IMR-90 (cell line): ENCODE measurements around the gene FAM209B. TPM values are rescaled to one million over a fixed set of nuclear protein-coding genes. Genes with fewer than 3 reads are reported as not detected.

Experiments used
- ATAC-seq: fragments of 200-7000 bp; cut with Tn5 transposase; 2 replicates; pipeline ENCODE4 v1.9.1; 2020; ENCODE audit warnings: low read depth, mild to moderate bottlenecking, moderate library complexity
- BruUV-seq: library from RNA; stranded (reverse); fragments of 400-500 nt; replicated peaks from 2 replicates; lab custom pipeline; 2021; lab: Mats Ljungman, UMichigan
- CTCF ChIA-PET: fragments of 300-600 bp; formaldehyde crosslinking; extraction: SDS; loops from one replicate; lab custom pipeline; 2021; ENCODE audit warnings: antibody characterized with exemption; lab: Yijun Ruan, JAX
- POLR2A ChIA-PET: fragments of 300-600 bp; sonication (Branson Sonifier 250); formaldehyde crosslinking; loops from one replicate; lab custom pipeline; 2022; ENCODE audit warnings: antibody characterized with exemption; ENCODE audit not compliant: unreplicated experiment; lab: Charles Lee
- DNase-seq: peaks from one replicate; pipeline ENCODE4 v3.0.0; 2013
- H2AFZ ChIP-seq: replicated peaks from 2 replicates; pipeline ENCODE3; 2013; ENCODE audit warnings: low read length, mild to moderate bottlenecking; ENCODE audit not compliant: poor library complexity
- H2AK5ac ChIP-seq: 2 replicates; pipeline ENCODE4 v1.6.1; 2013; ENCODE audit warnings: low read depth, low read length, inconsistent platforms
- H2AK9ac ChIP-seq: replicated peaks from 2 replicates; pipeline ENCODE3; 2013; ENCODE audit warnings: mild to moderate bottlenecking, low read depth, low read length, moderate library complexity; ENCODE audit not compliant: poor library complexity
- H2BK120ac ChIP-seq: 2 replicates; pipeline ENCODE4 v1.6.1; 2013; ENCODE audit warnings: low read depth, low read length, inconsistent platforms
- H2BK15ac ChIP-seq: 3 replicates; pipeline ENCODE4 v1.6.1; 2013; ENCODE audit warnings: low read depth, low read length, inconsistent platforms
- H2BK20ac ChIP-seq: 2 replicates; pipeline ENCODE4 v1.6.1; 2013; ENCODE audit warnings: low read depth, mild to moderate bottlenecking, inconsistent platforms, low read length, moderate library complexity
- H2BK5ac ChIP-seq: 2 replicates; pipeline ENCODE4 v1.6.1; 2013; ENCODE audit warnings: mild to moderate bottlenecking, low read depth, low read length, inconsistent platforms; ENCODE audit not compliant: poor library complexity, severe bottlenecking
- H3K14ac ChIP-seq: replicated peaks from 2 replicates; pipeline ENCODE4 v1.6.1; 2013; ENCODE audit warnings: low read depth, low read length, inconsistent platforms
- H3K18ac ChIP-seq: 2 replicates; pipeline ENCODE4 v1.6.1; 2013; ENCODE audit warnings: low read depth, low read length, control low read depth
- H3K23ac ChIP-seq: 2 replicates; pipeline ENCODE4 v1.6.1; 2013; ENCODE audit warnings: low read depth, low read length, inconsistent platforms
- H3K27ac ChIP-seq: 2 replicates; pipeline ENCODE4 v1.5.1; 2013; ENCODE audit warnings: mild to moderate bottlenecking, control low read depth, low read length; ENCODE audit not compliant: insufficient read depth
- H3K27me3 ChIP-seq: 2 replicates; pipeline ENCODE4 v1.6.1; 2013; ENCODE audit warnings: low read length; ENCODE audit not compliant: control insufficient read depth, insufficient read depth
- H3K36me3 ChIP-seq: 2 replicates; pipeline ENCODE4 v1.6.1; 2013; ENCODE audit warnings: low read length, mixed read lengths; ENCODE audit not compliant: control insufficient read depth, insufficient read depth
- H3K4ac ChIP-seq: 2 replicates; pipeline ENCODE4 v1.6.1; 2013; ENCODE audit warnings: low read depth, low read length, inconsistent platforms
- H3K4me1 ChIP-seq: 2 replicates; pipeline ENCODE4 v1.6.1; 2013; ENCODE audit warnings: low read length, mixed read lengths; ENCODE audit not compliant: control insufficient read depth, insufficient read depth
- H3K4me2 ChIP-seq: 2 replicates; pipeline ENCODE4 v1.6.1; 2013; ENCODE audit warnings: low read depth, mild to moderate bottlenecking, control low read depth, low read length, moderate library complexity
- H3K4me3 ChIP-seq: 2 replicates; pipeline ENCODE4 v1.5.1; 2013; ENCODE audit warnings: low read depth, mild to moderate bottlenecking, control low read depth, low read length, moderate library complexity; ENCODE audit not compliant: insufficient read depth
- H3K56ac ChIP-seq: 2 replicates; pipeline ENCODE4 v1.6.1; 2013; ENCODE audit warnings: low read length, inconsistent platforms; ENCODE audit not compliant: insufficient read depth; ENCODE audit errors: extremely low read depth
- H3K79me1 ChIP-seq, 2 experiments: 2 replicates each; pipeline ENCODE4 v1.6.1; 2013; ENCODE audit warnings: low read length in 2 of 2, inconsistent platforms in 1 of 2, low read depth in 1 of 2
- H3K9ac ChIP-seq: 2 replicates; pipeline ENCODE4 v1.6.1; 2013; ENCODE audit warnings: low read depth, low read length, control low read depth
- H3K9me1 ChIP-seq: 2 replicates; pipeline ENCODE4 v1.6.1; 2013; ENCODE audit warnings: low read length, inconsistent platforms; ENCODE audit not compliant: insufficient read depth
- H3K9me3 ChIP-seq: 2 replicates; pipeline ENCODE4 v1.6.1; 2013; ENCODE audit warnings: low read length; ENCODE audit not compliant: control insufficient read depth, insufficient read depth
- H4K20me1 ChIP-seq: 2 replicates; pipeline ENCODE4 v1.6.1; 2013; ENCODE audit warnings: low read length, inconsistent platforms; ENCODE audit not compliant: insufficient read depth
- H4K5ac ChIP-seq: 2 replicates; pipeline ENCODE4 v1.6.1; 2013; ENCODE audit warnings: mild to moderate bottlenecking, low read depth, low read length, control low read depth
- H4K8ac ChIP-seq, 2 experiments: 2 replicates each; pipeline ENCODE4 v1.6.1; 2013; ENCODE audit warnings: low read depth in 2 of 2, low read length in 2 of 2, control low read depth in 1 of 2, inconsistent platforms in 1 of 2
- H4K91ac ChIP-seq: 2 replicates; pipeline ENCODE4 v1.6.1; 2013; ENCODE audit warnings: low read depth, low read length, inconsistent platforms; ENCODE audit not compliant: insufficient read depth
- CHD1 ChIP-seq: IDR thresholded peaks from 2 replicates; pipeline ENCODE4 v1.6.1; 2012; ENCODE audit warnings: low read depth, low read length, improper control_type of control experiment
- FOS ChIP-seq: fragments of 150-350 bp; IDR thresholded peaks from 2 replicates; pipeline ENCODE4 v1.6.1; 2016; ENCODE audit warnings: low read depth, low read length
- RAD21 ChIP-seq: IDR thresholded peaks from 2 replicates; pipeline ENCODE4 v1.6.1; 2012; ENCODE audit warnings: low read length, improper control_type of control experiment
- SMC3 ChIP-seq: fragments of 150-350 bp; IDR thresholded peaks from 2 replicates; pipeline ENCODE4 v1.6.1; 2016; ENCODE audit warnings: low read depth, mild to moderate bottlenecking, antibody characterized with exemption, low read length, moderate library complexity
- WGBS, 2 experiments: methylation state at CpG; one replicate each; pipeline versions ENCODE4 v1.1.5 to v1.1.7; 2013; ENCODE audit warnings: missing lambda C conversion rate in 2 of 2; ENCODE audit not compliant: insufficient read length in 1 of 2; ENCODE audit errors: extremely low coverage in 2 of 2; 5-methylcytosine and 5-hydroxymethylcytosine counted together
- dilution Hi-C: fragments of 300-500 bp; cut with HindIII; formaldehyde crosslinking; loops from one replicate; pipeline ENCODE4 v1.14.3; 2018; ENCODE audit warnings: low sequenced_read_pairs; ENCODE audit not compliant: unreplicated experiment
- in situ Hi-C: fragments of 300-500 bp; cut with MboI; formaldehyde crosslinking; loops from 3 replicates; pipeline ENCODE4 v1.14.3; 2019; ENCODE audit warnings: low sequenced_read_pairs, inconsistent platforms, mixed read lengths
- intact Hi-C: fragments of 100-400 bp; cut with micrococcal nuclease; formaldehyde crosslinking; loops from 2 replicates; pipeline ENCODE4 v1.10.0; 2022
- polyA plus RNA-seq, 3 experiments: library from polyadenylated mRNA; depleted of rRNA; stranded (reverse); fragments of >200 nt; gene quantifications; 2 replicates each; pipeline ENCODE4 v1.2.3, GENCODE V29; 2012; ENCODE audit warnings: low replicate concordance in 1 of 3
- total RNA-seq: library from RNA; depleted of rRNA; stranded (reverse); fragments of >200 nt; gene quantifications from 2 replicates; pipeline ENCODE4 v1.2.3, GENCODE V29; 2012
- TF ChIP-seq, protein P1 (sequence below): fragments of 150-350 bp; IDR thresholded peaks from 2 replicates; pipeline ENCODE4 v1.6.1; 2017; ENCODE audit warnings: mild to moderate bottlenecking, antibody characterized with exemption, low read length, low read depth
- TF ChIP-seq, protein P2 (sequence below): conservative IDR thresholded peaks from 2 replicates; pipeline ENCODE4 v1.5.1; 2012; ENCODE audit warnings: mild to moderate bottlenecking, low read depth, low read length, improper control_type of control experiment
- TF ChIP-seq, protein P3 (sequence below): fragments of 150-350 bp; IDR thresholded peaks from 2 replicates; pipeline ENCODE4 v1.6.1; 2016; ENCODE audit warnings: low read depth, mild to moderate bottlenecking, low read length, moderate library complexity, borderline replicate concordance

The FAM209B gene
- total and polyA plus RNA-seq, 2 of the 4 experiments (the other 2 are of a cell fraction) = 0.24 TPM; not detected in 1

DNA sequence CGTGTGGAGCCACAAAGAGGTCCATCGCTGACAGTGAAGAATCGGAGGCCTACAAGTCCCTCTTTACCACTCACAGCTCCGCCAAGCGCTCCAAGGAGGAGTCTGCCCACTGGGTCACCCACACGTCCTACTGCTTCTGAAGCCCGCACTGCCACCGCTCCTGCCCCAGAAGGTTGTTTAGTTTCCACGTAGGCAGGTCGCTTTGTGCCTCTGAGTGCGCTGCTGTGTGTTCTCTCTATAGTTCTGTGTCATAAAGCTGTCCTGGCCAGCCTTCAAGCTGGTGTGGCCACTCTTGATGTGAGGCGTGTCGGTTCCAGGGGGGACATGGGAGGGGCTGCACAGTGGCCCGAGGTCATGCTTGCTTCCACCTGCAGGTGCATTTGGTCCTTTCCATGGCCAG is 14.9 kb upstream of the FAM209B start:
- ATAC-seq = no peak
- Histone ChIP-seq H3K23ac (no peak overlapping the region), H2AK5ac (no peak overlapping the region), H2BK120ac (no peak overlapping the region), H4K20me1 (peaks cover 4% of the 10 kb centered on the region; the same call in 1 of the 2 replicates), H3K9ac (no peak overlapping the region), H3K4me2 (no peak overlapping the region), H4K8ac (no peak overlapping the region), H3K18ac (no peak overlapping the region), H3K79me1 (no peaks in the 10 kb centered on the region), H3K27ac (no peak overlapping the region), H2AK9ac (no peak overlapping the region), H3K4me1 (0 out of 2 replicates have a peak, but pooled peaks cover 2% of the 10 kb centered on the region), H3K9me1 (no peaks in the 10 kb centered on the region; the same call in 1 of the 2 replicates), H3K27me3 (no peaks in the 10 kb centered on the region), H3K4me3 (no peak overlapping the region), H4K5ac (no peak overlapping the region), H2BK15ac (no peak overlapping the region), H2AFZ (no peak overlapping the region), H3K36me3 (peaks cover 48% of the 10 kb centered on the region), H3K56ac (no peak overlapping the region), H3K14ac (no peak overlapping the region), H2BK5ac (no peak overlapping the region), H2BK20ac (no peak overlapping the region), H3K9me3 (peaks cover 11% of the 10 kb centered on the region), H3K4ac (no peak overlapping the region), H4K91ac (no peak overlapping the region)
- POLR2A ChIA-PET = no interaction called here
- WGBS, 2 experiments = 94% methylated on average over 10 of the region's 14 CpGs; no CpG with 5 or more reads in 1 of the 2 experiments
- dilution Hi-C loops = no loop called here
- TSS peak; percentile 91 for BruUV-seq
- in situ Hi-C loops = no loop called here
- TF ChIP-seq, protein P1, sequence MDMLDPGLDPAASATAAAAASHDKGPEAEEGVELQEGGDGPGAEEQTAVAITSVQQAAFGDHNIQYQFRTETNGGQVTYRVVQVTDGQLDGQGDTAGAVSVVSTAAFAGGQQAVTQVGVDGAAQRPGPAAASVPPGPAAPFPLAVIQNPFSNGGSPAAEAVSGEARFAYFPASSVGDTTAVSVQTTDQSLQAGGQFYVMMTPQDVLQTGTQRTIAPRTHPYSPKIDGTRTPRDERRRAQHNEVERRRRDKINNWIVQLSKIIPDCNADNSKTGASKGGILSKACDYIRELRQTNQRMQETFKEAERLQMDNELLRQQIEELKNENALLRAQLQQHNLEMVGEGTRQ = no peak
- TF ChIP-seq SMC3 = no peak
- no peak for TF ChIP-seq FOS
- TF ChIP-seq, protein P2, sequence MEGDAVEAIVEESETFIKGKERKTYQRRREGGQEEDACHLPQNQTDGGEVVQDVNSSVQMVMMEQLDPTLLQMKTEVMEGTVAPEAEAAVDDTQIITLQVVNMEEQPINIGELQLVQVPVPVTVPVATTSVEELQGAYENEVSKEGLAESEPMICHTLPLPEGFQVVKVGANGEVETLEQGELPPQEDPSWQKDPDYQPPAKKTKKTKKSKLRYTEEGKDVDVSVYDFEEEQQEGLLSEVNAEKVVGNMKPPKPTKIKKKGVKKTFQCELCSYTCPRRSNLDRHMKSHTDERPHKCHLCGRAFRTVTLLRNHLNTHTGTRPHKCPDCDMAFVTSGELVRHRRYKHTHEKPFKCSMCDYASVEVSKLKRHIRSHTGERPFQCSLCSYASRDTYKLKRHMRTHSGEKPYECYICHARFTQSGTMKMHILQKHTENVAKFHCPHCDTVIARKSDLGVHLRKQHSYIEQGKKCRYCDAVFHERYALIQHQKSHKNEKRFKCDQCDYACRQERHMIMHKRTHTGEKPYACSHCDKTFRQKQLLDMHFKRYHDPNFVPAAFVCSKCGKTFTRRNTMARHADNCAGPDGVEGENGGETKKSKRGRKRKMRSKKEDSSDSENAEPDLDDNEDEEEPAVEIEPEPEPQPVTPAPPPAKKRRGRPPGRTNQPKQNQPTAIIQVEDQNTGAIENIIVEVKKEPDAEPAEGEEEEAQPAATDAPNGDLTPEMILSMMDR = no peak
- TF ChIP-seq RAD21 = no peak
- TF ChIP-seq, protein P3, sequence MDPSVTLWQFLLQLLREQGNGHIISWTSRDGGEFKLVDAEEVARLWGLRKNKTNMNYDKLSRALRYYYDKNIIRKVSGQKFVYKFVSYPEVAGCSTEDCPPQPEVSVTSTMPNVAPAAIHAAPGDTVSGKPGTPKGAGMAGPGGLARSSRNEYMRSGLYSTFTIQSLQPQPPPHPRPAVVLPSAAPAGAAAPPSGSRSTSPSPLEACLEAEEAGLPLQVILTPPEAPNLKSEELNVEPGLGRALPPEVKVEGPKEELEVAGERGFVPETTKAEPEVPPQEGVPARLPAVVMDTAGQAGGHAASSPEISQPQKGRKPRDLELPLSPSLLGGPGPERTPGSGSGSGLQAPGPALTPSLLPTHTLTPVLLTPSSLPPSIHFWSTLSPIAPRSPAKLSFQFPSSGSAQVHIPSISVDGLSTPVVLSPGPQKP = no peak
- no peak for TF ChIP-seq CHD1
- no peak for DNase-seq
- intact Hi-C loops = no loop called here
- CTCF ChIA-PET = no interaction called here
